ENCODE measurements around the gene TTYH3.

TTYH3 gene

GRCh38 chr7:2702594-2702957, 70.8 kb downstream of the TTYH3 start:
- H2BK120ac ChIP-seq (ENCODE audit: low read depth, low read length) = no peak overlapping the region
- no peak overlapping the region for H4K8ac ChIP-seq (ENCODE audit: low read depth, low read length)
- no peak overlapping the region for H3K27ac ChIP-seq (replicated peaks; ENCODE audit: low read length)
- H3K4ac ChIP-seq (ENCODE audit: low read length) = peak overlapping the region; percentile 41
- H2AFZ ChIP-seq (ENCODE audit: low read length) = no peak overlapping the region
- H3K4me1 ChIP-seq (ENCODE audit: control insufficient read depth in 2 of 2, insufficient read depth in 1 of 2, low read depth in 1 of 2, low read length in 2 of 2) = peaks cover 4 to 9% of the 10 kb centered on the region in 2 donors
- H2BK15ac ChIP-seq (ENCODE audit: low read length) = no peak overlapping the region
- peaks cover 2% of the 10 kb centered on the region for H3K79me1 ChIP-seq (ENCODE audit: low read depth, low read length)
- no CpG with 5 or more reads among the region's 22 CpGs for WGBS, 2 donors (ENCODE audit: extremely low coverage in 2 of 2, insufficient read length in 2 of 2, insufficient replicate concordance in 1 of 2)
- H3K23ac ChIP-seq (ENCODE audit: low read depth, low read length, poor library complexity) = no peak overlapping the region
- H3K36me3 ChIP-seq (replicated peaks in 1 of 2; ENCODE audit: control insufficient read depth in 2 of 2, insufficient read depth in 2 of 2, low read length in 2 of 2) = no peaks in the 10 kb centered on the region
- no peak overlapping the region for H3K14ac ChIP-seq (ENCODE audit: low read length)
- DNase-seq (ENCODE audit: low spot score) = no peak
- no peaks in the 10 kb centered on the region for H3K9me3 ChIP-seq (replicated peaks in 1 of 2; ENCODE audit: control insufficient read depth in 2 of 2, insufficient read depth in 1 of 2, low read depth in 1 of 2, low read length in 2 of 2)
- peak overlapping the region; percentile 35 for H2BK5ac ChIP-seq (ENCODE audit: low read length)
- no peak overlapping the region for H4K91ac ChIP-seq (ENCODE audit: low read depth, low read length, poor library complexity)
- H3K27me3 ChIP-seq (ENCODE audit: control insufficient read depth in 3 of 3, insufficient read depth in 3 of 3, low read depth in 1 of 3, low read length in 3 of 3) = peaks cover 0 to 15% (median 0%) of the 10 kb centered on the region in 3 experiments
- no peak overlapping the region for H3K4me2 ChIP-seq (ENCODE audit: insufficient read depth, low read length, poor library complexity, severe bottlenecking)
- H3K4me3 ChIP-seq (ENCODE audit: low read length in 2 of 2) = no peak overlapping the region
- H2BK12ac ChIP-seq (ENCODE audit: low read length) = peak overlapping the region; percentile 46
- H3K18ac ChIP-seq (ENCODE audit: low read length) = peak overlapping the region; percentile 35
- peak overlapping the region; percentile 61 for H3K9ac ChIP-seq (ENCODE audit: low read depth, low read length, poor library complexity)
- H2AK5ac ChIP-seq (ENCODE audit: low read depth, low read length) = peak overlapping the region; percentile 61

GRCh38 chr7:2705371-2706096, 73.7 kb downstream of the TTYH3 start:
- Histone ChIP-seq H2BK120ac (ENCODE audit: low read depth, low read length) (no peak overlapping the region), H2AFZ (ENCODE audit: low read length) (no peak overlapping the region), H2AK5ac (ENCODE audit: low read depth, low read length) (peak overlapping the region; percentile 83), H2BK5ac (ENCODE audit: low read length) (peak overlapping the region; percentile 48), H3K4me3 (ENCODE audit: low read length in 2 of 2) (no peak overlapping the region), H3K79me1 (ENCODE audit: low read depth, low read length) (no peaks in the 10 kb centered on the region), H3K4ac (ENCODE audit: low read length) (no peak overlapping the region), H3K4me1 (ENCODE audit: control insufficient read depth in 2 of 2, insufficient read depth in 1 of 2, low read depth in 1 of 2, low read length in 2 of 2) (peaks cover 8 to 15% of the 10 kb centered on the region in 2 donors), H3K27me3 (ENCODE audit: control insufficient read depth in 3 of 3, insufficient read depth in 3 of 3, low read depth in 1 of 3, low read length in 3 of 3) (peaks cover 0 to 7% (median 2%) of the 10 kb centered on the region in 3 experiments), H3K9ac (ENCODE audit: low read depth, low read length, poor library complexity) (peak overlapping the region; percentile 40), H3K27ac (replicated peaks; ENCODE audit: low read length) (no peak overlapping the region), H2BK15ac (ENCODE audit: low read length) (no peak overlapping the region), H4K8ac (ENCODE audit: low read depth, low read length) (no peak overlapping the region), H3K18ac (ENCODE audit: low read length) (peak overlapping the region; percentile 90), H3K36me3 (replicated peaks in 1 of 2; ENCODE audit: control insufficient read depth in 2 of 2, insufficient read depth in 2 of 2, low read length in 2 of 2) (no peaks in the 10 kb centered on the region), H3K9me3 (replicated peaks in 1 of 2; ENCODE audit: control insufficient read depth in 2 of 2, insufficient read depth in 1 of 2, low read depth in 1 of 2, low read length in 2 of 2) (no peaks in the 10 kb centered on the region), H3K14ac (ENCODE audit: low read length) (no peak overlapping the region), H3K23ac (ENCODE audit: low read depth, low read length, poor library complexity) (no peak overlapping the region), H3K4me2 (ENCODE audit: insufficient read depth, low read length, poor library complexity, severe bottlenecking) (no peak overlapping the region), H4K91ac (ENCODE audit: low read depth, low read length, poor library complexity) (peak overlapping the region; percentile 89), H2BK12ac (ENCODE audit: low read length) (peak overlapping the region; percentile 75)
- no peak for DNase-seq (ENCODE audit: low spot score)
- WGBS, 2 donors (ENCODE audit: extremely low coverage in 2 of 2, insufficient read length in 2 of 2, insufficient replicate concordance in 1 of 2) = no CpG with 5 or more reads among the region's 14 CpGs

- Histone ChIP-seq H2BK15ac (ENCODE audit: low read length) (no peak overlapping the region), H2BK5ac (ENCODE audit: low read length) (no peak overlapping the region), H2AK5ac (ENCODE audit: low read depth, low read length) (no peak overlapping the region), H3K9me3 (replicated peaks in 1 of 2; ENCODE audit: control insufficient read depth in 2 of 2, insufficient read depth in 1 of 2, low read depth in 1 of 2, low read length in 2 of 2) (peaks cover 0 to 5% of the 10 kb centered on the region in 2 donors), H3K79me1 (ENCODE audit: low read depth, low read length) (no peaks in the 10 kb centered on the region), H4K8ac (ENCODE audit: low read depth, low read length) (no peak overlapping the region), H2BK12ac (ENCODE audit: low read length) (no peak overlapping the region), H3K4me2 (ENCODE audit: insufficient read depth, low read length, poor library complexity, severe bottlenecking) (no peak overlapping the region), H2BK120ac (ENCODE audit: low read depth, low read length) (no peak overlapping the region), H3K4ac (ENCODE audit: low read length) (no peak overlapping the region), H3K36me3 (replicated peaks in 1 of 2; ENCODE audit: control insufficient read depth in 2 of 2, insufficient read depth in 2 of 2, low read length in 2 of 2) (peaks cover 0 to 7% of the 10 kb centered on the region in 2 donors), H3K4me3 (ENCODE audit: low read length in 2 of 2) (no peak overlapping the region), H3K9ac (ENCODE audit: low read depth, low read length, poor library complexity) (no peak overlapping the region), H3K23ac (ENCODE audit: low read depth, low read length, poor library complexity) (no peak overlapping the region), H3K4me1 (ENCODE audit: control insufficient read depth in 2 of 2, insufficient read depth in 1 of 2, low read depth in 1 of 2, low read length in 2 of 2) (peaks cover 8 to 15% of the 10 kb centered on the region in 2 donors), H3K14ac (ENCODE audit: low read length) (no peak overlapping the region), H3K27ac (replicated peaks; ENCODE audit: low read length) (no peak overlapping the region), H3K18ac (ENCODE audit: low read length) (no peak overlapping the region), H2AFZ (ENCODE audit: low read length) (no peak overlapping the region), H3K27me3 (ENCODE audit: control insufficient read depth in 3 of 3, insufficient read depth in 3 of 3, low read depth in 1 of 3, low read length in 3 of 3) (peaks cover 0 to 2% (median under 1%) of the 10 kb centered on the region in 3 experiments), H4K91ac (ENCODE audit: low read depth, low read length, poor library complexity) (no peak overlapping the region)
- DNase-seq (ENCODE audit: low spot score) = no peak
- WGBS, 2 donors (ENCODE audit: extremely low coverage in 2 of 2, insufficient read length in 2 of 2, insufficient replicate concordance in 1 of 2) = no CpG with 5 or more reads among the region's 6 CpGs
Measured at GRCh38 chr7:2706685-2707126, 74.9 kb downstream of the TTYH3 start.

GRCh38 chr7:2707481-2707880, 75.7 kb downstream of the TTYH3 start:
- peaks cover 0 to 7% of the 10 kb centered on the region in 2 donors for H3K36me3 ChIP-seq (replicated peaks in 1 of 2; ENCODE audit: control insufficient read depth in 2 of 2, insufficient read depth in 2 of 2, low read length in 2 of 2)
- H3K4me3 ChIP-seq (ENCODE audit: low read length in 2 of 2) = no peak overlapping the region
- H3K27me3 ChIP-seq (ENCODE audit: control insufficient read depth in 3 of 3, insufficient read depth in 3 of 3, low read depth in 1 of 3, low read length in 3 of 3) = peaks cover 0 to 2% (median 0%) of the 10 kb centered on the region in 3 experiments
- peak overlapping the region; percentile 78 for H2AK5ac ChIP-seq (ENCODE audit: low read depth, low read length)
- peaks cover 0 to 5% of the 10 kb centered on the region in 2 donors for H3K9me3 ChIP-seq (replicated peaks in 1 of 2; ENCODE audit: control insufficient read depth in 2 of 2, insufficient read depth in 1 of 2, low read depth in 1 of 2, low read length in 2 of 2)
- H2AFZ ChIP-seq (ENCODE audit: low read length) = peak overlapping the region; percentile 18
- H3K14ac ChIP-seq (ENCODE audit: low read length) = no peak overlapping the region
- H3K9ac ChIP-seq (ENCODE audit: low read depth, low read length, poor library complexity) = no peak overlapping the region
- H3K4me1 ChIP-seq (ENCODE audit: control insufficient read depth in 2 of 2, insufficient read depth in 1 of 2, low read depth in 1 of 2, low read length in 2 of 2) = peaks cover 8 to 15% of the 10 kb centered on the region in 2 donors
- H3K27ac ChIP-seq (replicated peaks; ENCODE audit: low read length) = no peak overlapping the region
- no peak overlapping the region for H2BK120ac ChIP-seq (ENCODE audit: low read depth, low read length)
- H3K79me1 ChIP-seq (ENCODE audit: low read depth, low read length) = no peaks in the 10 kb centered on the region
- no peak for DNase-seq (ENCODE audit: low spot score)
- no peak overlapping the region for H3K4me2 ChIP-seq (ENCODE audit: insufficient read depth, low read length, poor library complexity, severe bottlenecking)
- no peak overlapping the region for H4K8ac ChIP-seq (ENCODE audit: low read depth, low read length)
- no peak overlapping the region for H3K23ac ChIP-seq (ENCODE audit: low read depth, low read length, poor library complexity)
- H4K91ac ChIP-seq (ENCODE audit: low read depth, low read length, poor library complexity) = no peak overlapping the region
- H2BK12ac ChIP-seq (ENCODE audit: low read length) = no peak overlapping the region
- H2BK15ac ChIP-seq (ENCODE audit: low read length) = no peak overlapping the region
- H3K4ac ChIP-seq (ENCODE audit: low read length) = no peak overlapping the region
- no peak overlapping the region for H2BK5ac ChIP-seq (ENCODE audit: low read length)
- WGBS, 2 donors (ENCODE audit: extremely low coverage in 2 of 2, insufficient read length in 2 of 2, insufficient replicate concordance in 1 of 2) = no CpG with 5 or more reads among the region's 8 CpGs
- peak overlapping the region; percentile 59 for H3K18ac ChIP-seq (ENCODE audit: low read length)

Data from neuronal stem cell (in vitro differentiated cells).